ENCODE results near the gene UQCR10. TPM values are rescaled to one million over a fixed set of nuclear protein-coding genes. Genes with fewer than 3 reads are reported as not detected.

UQCR10 gene
- total RNA-seq, 4 donors from 2014 or later, result 22.4 to 139 (median 47.3) TPM

GRCh38 chr22:29741926-29742325 is 25.2 kb upstream of the UQCR10 start:
- H3K4me3 ChIP-seq, result no peak overlapping the region
- in situ Hi-C loops (cut with MboI; ENCODE audit: low pct_ligation_motif_present in 1 of 4, low pct_unique_long_range_greater_than_20kb in 1 of 4, low sequenced_read_pairs in 3 of 4), result no loop called here
- TF ChIP-seq POLR2A (IDR thresholded peaks at IDR 0.05) (no peak), CTCF (IDR thresholded peaks at IDR 0.05) (no peak)
- H3K27me3 ChIP-seq, result no peaks in the 10 kb centered on the region
- no peaks in the 10 kb centered on the region for H3K4me1 ChIP-seq
- no peaks in the 10 kb centered on the region for H3K9me3 ChIP-seq
- no peak overlapping the region for H3K27ac ChIP-seq
- WGBS, 2 donors (ENCODE audit: low coverage in 1 of 2), result 93 to 100% methylated on average over 1 to 2 of the region's 2 CpGs
- H3K36me3 ChIP-seq, result peaks cover 0 to 5% (median 0%) of the 10 kb centered on the region in 4 donors
- intact Hi-C loops (cut with DNase I; ENCODE audit: low total_unique reads), result no loop called here
- no peak for DNase-seq

GRCh38 chr22:29742326-29742725 is 24.8 kb upstream of the UQCR10 start:
- intact Hi-C loops (cut with DNase I; ENCODE audit: low total_unique reads), result no loop called here
- Histone ChIP-seq H3K27ac (no peak overlapping the region), H3K36me3 (peaks cover 0 to 5% (median 0%) of the 10 kb centered on the region in 4 donors), H3K9me3 (no peaks in the 10 kb centered on the region), H3K4me3 (no peak overlapping the region), H3K27me3 (no peaks in the 10 kb centered on the region), H3K4me1 (no peaks in the 10 kb centered on the region)
- DNase-seq, result no peak
- 82% methylated on average over 11 of the region's 13 CpGs; no CpG with 5 or more reads in 1 of the 2 donors for WGBS, 2 donors (ENCODE audit: low coverage in 1 of 2)
- no peak for TF ChIP-seq CTCF (IDR thresholded peaks at IDR 0.05)
- TF ChIP-seq POLR2AphosphoS5 (IDR thresholded peaks at IDR 0.05), result no peak
- no peak for TF ChIP-seq POLR2A (IDR thresholded peaks at IDR 0.05)
- TF ChIP-seq EP300 (IDR thresholded peaks at IDR 0.05; ENCODE audit: low read depth), result no peak
- in situ Hi-C loops (cut with MboI; ENCODE audit: low pct_ligation_motif_present in 1 of 4, low pct_unique_long_range_greater_than_20kb in 1 of 4, low sequenced_read_pairs in 3 of 4), result no loop called here

- Histone ChIP-seq H3K4me1 (no peaks in the 10 kb centered on the region), H3K36me3 (peaks cover 0 to 5% (median 0%) of the 10 kb centered on the region in 4 donors), H3K9me3 (no peaks in the 10 kb centered on the region), H3K27ac (no peak overlapping the region), H3K27me3 (no peaks in the 10 kb centered on the region), H3K4me3 (no peak overlapping the region)
- WGBS, 2 donors (ENCODE audit: low coverage in 1 of 2), result 80% methylated on average over 8 of the region's 8 CpGs; no CpG with 5 or more reads in 1 of the 2 donors
- intact Hi-C loops (cut with DNase I; ENCODE audit: low total_unique reads), result no loop called here
- in situ Hi-C loops (cut with MboI; ENCODE audit: low pct_ligation_motif_present in 1 of 4, low pct_unique_long_range_greater_than_20kb in 1 of 4, low sequenced_read_pairs in 3 of 4), result no loop called here
- TF ChIP-seq CTCF (IDR thresholded peaks at IDR 0.05) (no peak), POLR2A (IDR thresholded peaks at IDR 0.05) (no peak), EP300 (IDR thresholded peaks at IDR 0.05; ENCODE audit: low read depth) (no peak), POLR2AphosphoS5 (IDR thresholded peaks at IDR 0.05) (no peak)
- DNase-seq, result peak; percentile 16
Measured at GRCh38 chr22:29744902-29745301, 22.3 kb upstream of the UQCR10 start.

GRCh38 chr22:29747832-29748231 is 19.3 kb upstream of the UQCR10 start:
- Histone ChIP-seq H3K27me3 (no peaks in the 10 kb centered on the region), H3K27ac (no peak overlapping the region), H3K4me1 (no peaks in the 10 kb centered on the region), H3K36me3 (peaks cover 0 to 5% (median 0%) of the 10 kb centered on the region in 4 donors), H3K4me3 (no peak overlapping the region), H3K9me3 (no peaks in the 10 kb centered on the region)
- DNase-seq, result no peak
- TF ChIP-seq EP300 (IDR thresholded peaks at IDR 0.05; ENCODE audit: low read depth), result no peak
- TF ChIP-seq CTCF (IDR thresholded peaks at IDR 0.05), result no peak
- no peak for TF ChIP-seq POLR2AphosphoS5 (IDR thresholded peaks at IDR 0.05)
- TF ChIP-seq POLR2A (IDR thresholded peaks at IDR 0.05), result no peak
- in situ Hi-C loops (cut with MboI; ENCODE audit: low pct_ligation_motif_present in 1 of 4, low pct_unique_long_range_greater_than_20kb in 1 of 4, low sequenced_read_pairs in 3 of 4), result no loop called here
- WGBS, 2 donors (ENCODE audit: low coverage in 1 of 2), result 79 to 92% methylated on average over 2 to 7 of the region's 7 CpGs
- intact Hi-C loops (cut with DNase I; ENCODE audit: low total_unique reads), result no loop called here

Measured in transverse colon (tissue), 4 donors.